ENCODE measurements around the gene HHIPL2.

HHIPL2 gene

DNA sequence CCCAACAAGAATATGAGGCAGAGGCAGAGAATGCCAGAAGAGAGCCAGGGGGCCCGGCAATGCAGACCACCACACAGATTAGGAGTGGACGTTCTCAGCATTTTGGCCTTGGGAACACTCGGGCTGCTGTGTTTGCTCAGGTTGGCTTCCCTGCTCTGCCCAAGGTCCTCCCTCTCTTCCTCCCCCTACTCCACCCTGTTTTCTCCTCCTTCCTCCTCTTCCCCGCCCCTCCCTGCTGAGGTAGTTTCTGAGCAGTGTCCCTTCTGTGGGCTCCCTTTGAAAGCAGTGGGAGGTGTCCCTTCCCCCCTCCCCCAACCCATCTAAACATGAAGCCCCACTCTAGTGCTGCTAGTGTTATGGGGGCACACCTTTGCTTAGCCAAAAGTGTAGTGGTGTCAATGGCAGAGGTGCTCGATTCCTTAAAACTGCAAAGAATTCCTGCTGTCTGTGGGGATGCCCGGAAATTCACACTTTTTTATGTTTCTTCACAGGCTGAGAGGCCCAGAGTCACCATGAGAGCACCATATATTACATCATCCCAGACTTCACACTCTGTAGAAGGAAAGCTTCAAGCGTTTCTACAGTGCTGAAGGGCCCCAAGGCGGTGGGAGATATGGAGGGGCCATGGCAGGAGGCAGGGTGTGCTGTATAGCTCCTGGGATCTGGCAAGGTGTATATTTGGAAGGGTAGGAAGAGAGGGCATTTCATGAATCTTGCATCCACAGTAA lies at the start of gene HHIPL2:
Gene HHIPL2 (minus strand): TSS at position 161 of the 728 bp plus-strand sequence. CDS start 60 bp downstream, at position 101.
- Mint-ChIP-seq H3K4me1 (no peaks in the 10 kb centered on the region), H3K27ac (no peak within 1 kb of the TSS), H3K36me3 (no peaks in the 10 kb centered on the region), H3K4me3 (no peak within 1 kb of the TSS), H3K9me3 (no peaks in the 10 kb centered on the region)
- no peak for ATAC-seq
- no peak for DNase-seq (ENCODE audit: low spot score in 2 of 2)

DNA sequence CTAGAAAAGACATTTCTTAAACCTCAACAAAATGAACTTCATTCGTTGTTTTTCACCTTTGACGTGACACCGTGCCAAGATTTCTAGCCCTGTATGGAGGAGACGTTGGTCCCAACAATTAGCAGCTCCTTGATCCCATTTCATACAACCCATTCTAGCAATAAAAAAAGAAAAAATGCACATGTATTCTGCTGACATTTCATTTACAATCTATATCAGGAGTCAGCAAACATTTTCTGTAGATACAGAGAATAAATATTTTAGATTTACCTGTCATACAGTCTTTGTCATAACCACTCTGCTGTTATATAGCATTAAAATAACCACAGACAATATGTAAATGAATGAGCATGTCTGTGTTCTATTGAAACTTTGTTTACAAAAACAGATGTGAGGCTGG lies 48.8 kb upstream of the HHIPL2 start:
- no peaks in the 10 kb centered on the region for H3K36me3 Mint-ChIP-seq
- H3K27ac Mint-ChIP-seq = no peak overlapping the region
- no peaks in the 10 kb centered on the region for H3K9me3 Mint-ChIP-seq
- H3K4me3 Mint-ChIP-seq = no peak overlapping the region
- ATAC-seq (no peak), DNase-seq (ENCODE audit: low spot score in 2 of 2) (no peak)
- no peaks in the 10 kb centered on the region for H3K4me1 Mint-ChIP-seq

DNA sequence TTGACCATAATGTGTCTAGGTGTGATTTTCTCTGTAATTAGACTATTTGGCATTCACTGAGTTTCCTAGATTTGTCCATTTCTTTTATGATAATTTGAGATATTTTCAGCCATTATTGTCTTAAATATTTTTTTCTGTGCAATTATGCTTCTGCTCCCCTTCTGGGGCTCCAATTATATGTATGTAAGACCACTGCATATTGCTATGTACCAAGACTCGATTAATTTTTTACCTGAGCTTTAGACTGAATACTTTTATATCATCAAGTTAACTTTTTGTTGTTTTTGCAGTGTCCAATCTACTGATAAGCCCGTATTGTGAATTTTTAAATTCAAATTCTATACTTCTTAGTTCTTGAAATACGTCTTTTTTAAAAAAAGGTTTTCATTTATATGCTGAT lies 46.9 kb upstream of the HHIPL2 start:
- Mint-ChIP-seq H3K4me1 (peaks cover 10% of the 10 kb centered on the region), H3K27ac (no peak overlapping the region), H3K9me3 (no peaks in the 10 kb centered on the region), H3K36me3 (peaks cover 4% of the 10 kb centered on the region), H3K4me3 (no peak overlapping the region)
- ATAC-seq = no peak
- no peak for DNase-seq (ENCODE audit: low spot score in 2 of 2)

DNA sequence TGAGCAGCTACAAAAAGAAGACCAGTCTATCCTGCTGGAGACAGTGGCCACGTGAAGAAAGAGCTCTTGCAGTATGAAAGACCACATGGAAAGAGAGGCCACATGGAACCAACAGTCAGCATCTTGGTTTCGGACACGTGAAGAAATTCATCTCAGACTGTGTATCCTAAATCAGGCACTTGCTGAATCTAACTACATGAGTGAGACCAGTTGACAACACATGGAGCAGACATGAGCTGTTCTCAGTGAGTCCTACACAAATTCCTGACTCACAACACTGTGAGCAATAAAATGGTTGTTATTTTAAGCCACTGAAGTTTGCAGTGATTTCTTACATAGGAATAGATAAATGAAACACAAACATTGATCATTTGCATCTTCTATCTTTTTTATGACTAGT lies 44.3 kb upstream of the HHIPL2 start:
- ATAC-seq (no peak), DNase-seq (ENCODE audit: low spot score in 2 of 2) (no peak)
- Mint-ChIP-seq H3K9me3 (no peaks in the 10 kb centered on the region), H3K4me1 (peaks cover 27% of the 10 kb centered on the region), H3K36me3 (peaks cover 22% of the 10 kb centered on the region), H3K4me3 (no peak overlapping the region), H3K27ac (no peak overlapping the region)

DNA sequence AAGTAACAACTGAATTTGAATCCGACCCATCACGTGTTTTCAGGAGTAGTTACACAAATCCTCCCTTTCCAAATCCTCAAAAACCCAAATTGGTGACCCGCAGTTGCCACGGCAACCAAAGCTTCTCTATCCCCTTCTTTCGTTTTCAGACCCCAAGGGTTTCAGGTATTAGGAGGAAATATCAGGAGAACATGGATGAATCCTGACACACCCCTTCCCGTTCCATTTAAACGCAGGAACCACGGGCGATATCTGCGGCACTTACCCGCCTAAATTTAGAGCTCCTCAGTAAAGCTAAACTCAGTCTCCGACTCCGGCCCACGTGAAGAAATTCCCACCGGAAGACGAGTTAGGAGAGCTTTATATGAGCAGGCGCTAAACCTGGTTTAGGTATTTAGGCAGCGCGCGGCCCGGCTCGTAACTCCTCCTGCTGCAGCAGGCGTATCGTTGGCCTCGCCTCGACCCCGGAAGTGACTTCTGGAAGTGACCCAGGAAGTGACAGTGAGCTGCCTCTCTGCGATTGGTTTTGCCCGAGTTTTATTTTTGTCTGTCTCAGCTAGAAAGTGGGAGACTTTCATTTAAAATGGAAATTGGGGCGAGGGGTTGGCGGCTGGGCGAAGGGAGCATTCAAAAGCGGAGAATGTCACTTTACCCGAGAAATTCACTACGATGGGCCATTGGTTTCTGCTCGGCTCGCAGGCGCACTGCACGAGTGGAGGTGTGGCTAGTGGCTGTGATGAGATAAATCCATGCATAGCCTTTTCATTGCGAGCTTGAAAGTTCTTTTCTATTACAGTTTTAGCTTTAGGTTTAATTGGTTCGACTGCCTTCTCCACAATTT lies 41.8 kb upstream of the HHIPL2 start, which contains the start of gene TAF1A:
Gene TAF1A (minus strand): TSS at position 472 of the 841 bp plus-strand sequence.
- H3K4me3 Mint-ChIP-seq = peak within 1 kb of the TSS; percentile 94
- peaks cover 27% of the 10 kb centered on the region for H3K4me1 Mint-ChIP-seq
- peaks cover 47% of the 10 kb centered on the region for H3K36me3 Mint-ChIP-seq
- ATAC-seq = peak; percentile 100
- DNase-seq (ENCODE audit: low spot score in 2 of 2) = peak; percentile 62 to 85
- no peaks in the 10 kb centered on the region for H3K9me3 Mint-ChIP-seq
- peak within 1 kb of the TSS; percentile 93 for H3K27ac Mint-ChIP-seq

DNA sequence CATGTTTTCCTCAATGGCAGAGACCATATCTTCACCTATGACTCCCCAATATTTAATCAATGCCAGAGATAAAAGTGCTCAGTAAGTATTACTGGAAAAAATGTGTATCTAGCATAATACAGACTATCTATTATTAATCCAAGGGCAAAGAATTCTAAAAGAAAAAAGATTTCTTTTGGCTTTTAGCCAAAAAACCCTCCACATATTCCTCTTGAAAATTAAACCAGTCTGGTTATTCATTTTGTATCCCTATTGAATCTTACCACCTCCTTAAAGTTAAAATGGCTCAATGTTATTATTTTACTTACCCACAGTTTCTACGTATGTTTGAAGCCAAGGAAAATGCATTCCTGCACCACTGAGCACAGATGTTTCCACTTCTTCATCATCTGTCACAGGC lies 40.2 kb upstream of the HHIPL2 start:
- H3K36me3 Mint-ChIP-seq = peaks cover 59% of the 10 kb centered on the region
- peaks cover 30% of the 10 kb centered on the region for H3K4me1 Mint-ChIP-seq
- H3K27ac Mint-ChIP-seq = no peak overlapping the region
- ATAC-seq = no peak
- no peak for DNase-seq (ENCODE audit: low spot score in 2 of 2)
- H3K9me3 Mint-ChIP-seq = no peaks in the 10 kb centered on the region
- peak overlapping the region; percentile 94 for H3K4me3 Mint-ChIP-seq

DNA sequence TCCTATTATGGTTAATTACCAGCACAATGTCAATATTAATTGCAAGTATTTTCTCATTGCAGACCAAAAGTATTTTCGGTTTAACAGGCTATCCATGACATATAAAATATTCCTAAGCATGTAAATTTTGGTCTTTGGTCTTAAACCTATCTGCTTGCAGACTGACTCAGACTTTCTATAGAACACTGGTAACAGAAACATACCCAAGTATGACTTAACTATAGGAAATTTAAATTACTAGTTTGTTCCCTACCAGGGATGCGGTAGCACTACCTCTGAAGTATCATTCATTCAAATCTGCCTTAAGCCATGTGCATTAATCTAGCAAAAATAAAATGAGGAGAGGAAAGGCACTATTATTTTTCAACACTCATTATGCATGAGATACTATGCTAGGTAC lies 38.9 kb upstream of the HHIPL2 start:
- DNase-seq (ENCODE audit: low spot score in 2 of 2) (no peak), ATAC-seq (no peak)
- peaks cover 72% of the 10 kb centered on the region for H3K36me3 Mint-ChIP-seq
- H3K4me1 Mint-ChIP-seq = peaks cover 39% of the 10 kb centered on the region
- no peak overlapping the region for H3K4me3 Mint-ChIP-seq
- H3K9me3 Mint-ChIP-seq = no peaks in the 10 kb centered on the region
- H3K27ac Mint-ChIP-seq = no peak overlapping the region

DNA sequence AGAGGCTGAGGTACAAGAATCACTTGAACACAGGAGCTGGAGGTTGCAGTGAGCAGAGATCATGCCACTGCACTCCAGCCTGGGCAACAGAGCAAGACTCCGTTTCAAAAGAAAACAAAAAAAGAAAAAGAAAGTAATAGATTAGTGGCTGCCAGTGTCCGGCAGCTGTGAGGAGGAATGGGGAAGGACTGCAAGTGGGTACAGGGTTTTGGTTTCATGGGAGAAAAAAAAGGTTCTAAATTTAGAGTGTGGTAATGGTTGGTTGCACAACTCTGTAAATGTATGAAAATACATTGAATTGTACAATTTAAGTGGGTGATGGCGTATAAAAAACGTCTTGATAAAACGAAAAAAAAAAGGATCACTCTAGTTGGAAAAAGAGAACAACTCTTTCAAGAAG lies 35.2 kb upstream of the HHIPL2 start:
- Mint-ChIP-seq H3K4me1 (peaks cover 19% of the 10 kb centered on the region), H3K9me3 (no peaks in the 10 kb centered on the region), H3K4me3 (no peak overlapping the region), H3K36me3 (peaks cover 83% of the 10 kb centered on the region), H3K27ac (peak overlapping the region; percentile 44)
- no peak for DNase-seq (ENCODE audit: low spot score in 2 of 2)
- ATAC-seq = no peak

DNA sequence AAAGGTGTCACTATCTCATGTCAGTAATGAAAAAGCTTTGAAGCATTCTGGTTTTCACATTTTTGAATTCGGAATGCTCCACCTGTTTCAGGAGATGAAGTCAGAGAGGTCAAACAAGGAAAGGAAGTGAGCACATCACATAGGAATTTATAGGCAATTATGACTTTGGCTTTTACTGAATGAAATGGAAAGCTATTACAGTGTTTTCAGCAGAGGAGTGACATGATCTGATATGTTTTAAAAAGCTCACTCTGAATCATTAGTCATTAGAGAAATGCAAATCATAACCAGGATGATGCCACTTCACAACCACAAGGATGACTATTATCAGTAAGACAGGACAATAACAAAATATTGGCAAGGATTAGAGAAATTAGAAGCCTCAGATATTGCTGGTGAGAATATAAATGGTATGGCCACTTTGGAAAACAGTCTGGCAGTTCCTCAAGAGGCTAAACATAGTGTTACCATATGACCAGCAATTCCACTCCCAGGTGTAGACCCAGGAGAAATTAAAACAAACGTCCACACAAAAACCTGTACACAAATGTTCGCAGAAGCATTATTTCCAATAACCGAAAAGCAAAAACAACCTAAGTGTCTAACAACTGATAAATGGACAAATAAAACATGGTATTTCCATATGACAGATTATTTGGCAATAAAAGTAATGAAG lies 34.3 kb upstream of the HHIPL2 start:
- Mint-ChIP-seq H3K27ac (no peak overlapping the region), H3K36me3 (peaks cover 83% of the 10 kb centered on the region), H3K9me3 (no peaks in the 10 kb centered on the region), H3K4me3 (no peak overlapping the region), H3K4me1 (peaks cover 18% of the 10 kb centered on the region)
- DNase-seq (ENCODE audit: low spot score in 2 of 2) (no peak), ATAC-seq (peak; percentile 74)

DNA sequence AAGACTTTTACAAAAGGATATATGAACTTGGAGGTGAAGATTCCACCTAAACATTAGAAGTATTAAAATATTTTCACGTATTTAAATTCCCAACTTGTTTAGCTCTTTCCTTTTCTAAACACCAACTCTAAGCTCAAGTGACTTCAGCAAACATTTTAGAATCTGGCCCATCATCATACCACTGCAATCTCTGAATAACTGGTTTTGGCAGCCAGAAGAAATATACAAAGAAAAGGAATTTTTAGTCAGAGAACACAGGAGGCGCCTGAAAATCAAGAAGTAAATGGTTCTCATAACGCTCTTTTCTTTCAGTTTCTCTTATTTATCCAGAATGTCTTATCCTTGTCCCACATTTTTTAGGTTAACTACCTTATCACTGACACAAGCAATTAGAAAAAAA lies 31.4 kb upstream of the HHIPL2 start:
- ATAC-seq (no peak), DNase-seq (ENCODE audit: low spot score in 2 of 2) (no peak)
- peaks cover 84% of the 10 kb centered on the region for H3K36me3 Mint-ChIP-seq
- no peak overlapping the region for H3K27ac Mint-ChIP-seq
- peaks cover 18% of the 10 kb centered on the region for H3K4me1 Mint-ChIP-seq
- no peak overlapping the region for H3K4me3 Mint-ChIP-seq
- H3K9me3 Mint-ChIP-seq = no peaks in the 10 kb centered on the region

DNA sequence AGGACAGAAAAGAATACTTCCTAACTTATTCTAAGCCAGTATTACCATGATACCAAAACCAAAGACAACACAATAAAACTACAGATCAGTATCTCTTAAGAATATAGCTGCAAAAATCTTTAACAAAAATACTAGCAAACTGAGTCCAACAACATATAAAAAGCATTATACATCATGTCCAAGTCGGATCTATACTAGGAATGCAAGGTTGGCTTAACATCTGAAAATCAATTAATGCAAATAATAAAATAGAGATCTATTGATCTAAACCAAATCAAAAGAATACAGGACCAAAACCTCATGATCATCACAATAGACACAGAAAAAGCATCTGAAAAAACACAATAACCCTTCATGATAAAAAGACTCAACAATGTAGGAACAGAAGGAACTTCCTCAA lies 22.9 kb upstream of the HHIPL2 start:
- DNase-seq (ENCODE audit: low spot score in 2 of 2) (no peak), ATAC-seq (no peak)
- H3K4me3 Mint-ChIP-seq = no peak overlapping the region
- H3K27ac Mint-ChIP-seq = no peak overlapping the region
- no peaks in the 10 kb centered on the region for H3K4me1 Mint-ChIP-seq
- no peaks in the 10 kb centered on the region for H3K9me3 Mint-ChIP-seq
- H3K36me3 Mint-ChIP-seq = peaks cover 83% of the 10 kb centered on the region

DNA sequence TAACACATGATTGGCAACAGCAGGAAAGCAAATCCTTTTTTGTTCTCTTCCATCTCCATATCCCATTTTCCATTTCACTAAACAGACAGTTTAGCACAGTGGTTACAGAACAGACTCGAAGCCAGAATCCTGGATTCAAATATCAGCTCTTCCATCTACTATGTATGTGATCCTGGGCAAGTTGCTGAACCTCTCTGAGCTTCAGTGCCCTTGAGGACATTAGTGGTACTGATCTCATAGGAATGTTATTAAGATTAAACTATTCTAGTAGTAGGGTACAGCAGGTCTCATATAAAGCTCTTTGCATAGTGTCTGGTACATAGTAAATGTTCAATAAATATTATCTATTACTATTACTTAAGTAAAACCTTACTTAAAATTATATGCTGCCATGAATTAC lies 13.8 kb upstream of the HHIPL2 start:
- no peak overlapping the region for H3K4me3 Mint-ChIP-seq
- no peaks in the 10 kb centered on the region for H3K4me1 Mint-ChIP-seq
- no peaks in the 10 kb centered on the region for H3K9me3 Mint-ChIP-seq
- ATAC-seq = no peak
- no peak for DNase-seq (ENCODE audit: low spot score in 2 of 2)
- H3K36me3 Mint-ChIP-seq = peaks cover 88% of the 10 kb centered on the region
- H3K27ac Mint-ChIP-seq = no peak overlapping the region

DNA sequence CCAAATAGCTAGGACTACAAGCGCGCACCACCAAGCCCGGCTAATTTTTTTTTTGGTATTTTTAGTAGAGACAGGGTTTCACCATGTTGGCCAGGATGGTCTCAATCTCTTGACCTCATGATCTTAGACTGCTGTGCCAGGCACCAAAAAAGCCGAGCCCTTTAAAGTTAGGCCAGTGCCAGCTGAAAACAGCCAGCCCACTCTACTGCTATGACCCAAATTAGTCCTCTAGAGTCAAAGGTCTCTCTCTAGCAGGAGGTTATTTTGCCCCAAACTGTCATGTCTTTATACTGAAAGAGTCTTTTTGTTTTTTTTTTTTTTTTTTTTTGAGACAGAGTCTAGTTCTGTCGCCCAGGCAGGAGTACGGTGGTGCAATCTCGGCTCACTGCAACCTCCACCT lies 9.7 kb upstream of the HHIPL2 start:
- H3K27ac Mint-ChIP-seq = no peak overlapping the region
- peaks cover 57% of the 10 kb centered on the region for H3K36me3 Mint-ChIP-seq
- no peaks in the 10 kb centered on the region for H3K9me3 Mint-ChIP-seq
- DNase-seq (ENCODE audit: low spot score in 2 of 2) (no peak), ATAC-seq (no peak)
- no peak overlapping the region for H3K4me3 Mint-ChIP-seq
- no peaks in the 10 kb centered on the region for H3K4me1 Mint-ChIP-seq

DNA sequence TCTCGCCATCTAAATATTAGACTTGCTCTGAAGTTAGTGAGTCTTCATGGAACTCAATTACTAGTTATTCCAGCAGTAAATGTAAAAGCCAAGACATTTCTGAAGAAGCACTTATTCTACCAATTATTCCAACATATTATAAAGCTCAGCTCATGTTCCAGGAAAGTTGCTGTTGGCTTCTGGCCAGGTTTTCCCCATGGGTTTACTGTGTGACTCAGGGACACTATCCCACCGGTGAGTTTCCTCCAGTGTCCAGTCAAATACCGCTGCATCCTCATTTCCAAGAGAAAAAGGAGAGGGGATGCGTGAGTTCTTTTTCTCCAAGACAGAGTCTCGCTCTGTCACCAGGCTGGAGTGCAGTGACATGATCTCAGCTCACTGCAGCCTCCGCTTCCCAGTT lies 9.2 kb upstream of the HHIPL2 start:
- Mint-ChIP-seq H3K9me3 (no peaks in the 10 kb centered on the region), H3K4me1 (no peaks in the 10 kb centered on the region), H3K4me3 (no peak overlapping the region), H3K27ac (no peak overlapping the region), H3K36me3 (peaks cover 53% of the 10 kb centered on the region)
- ATAC-seq (no peak), DNase-seq (ENCODE audit: low spot score in 2 of 2) (no peak)

DNA sequence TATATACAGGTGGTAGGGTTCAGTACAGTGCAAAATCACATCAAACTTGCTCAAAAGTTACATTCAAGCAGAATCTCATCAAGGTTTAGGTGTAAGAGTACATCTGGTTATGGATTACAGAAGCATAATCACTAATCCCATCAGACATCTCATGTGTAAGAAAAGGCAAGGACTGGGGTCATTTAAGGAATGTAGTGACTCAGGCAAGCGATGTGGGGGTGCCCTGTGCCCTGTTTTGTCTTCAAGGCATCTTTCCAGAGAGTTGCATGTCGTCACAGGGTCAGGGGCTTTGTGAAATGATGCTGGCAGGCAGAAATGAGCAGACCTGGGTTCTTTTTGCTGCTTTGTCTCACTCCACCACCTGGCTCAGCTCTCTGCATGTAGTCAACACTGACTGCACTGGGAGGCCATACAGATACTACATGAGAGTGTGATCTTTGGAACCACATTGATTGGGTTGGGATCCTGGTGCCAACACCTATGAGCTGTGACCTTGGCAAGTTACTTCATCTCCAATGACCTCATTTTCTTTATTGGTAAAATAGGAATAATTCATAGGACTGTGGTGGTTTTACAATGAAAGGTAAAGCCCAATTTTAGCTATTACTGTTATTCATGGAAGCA lies 8.2 kb upstream of the HHIPL2 start:
- no peak for ATAC-seq
- no peak for DNase-seq (ENCODE audit: low spot score in 2 of 2)
- Mint-ChIP-seq H3K4me3 (no peak overlapping the region), H3K4me1 (no peaks in the 10 kb centered on the region), H3K36me3 (peaks cover 45% of the 10 kb centered on the region), H3K9me3 (no peaks in the 10 kb centered on the region), H3K27ac (no peak overlapping the region)
